Endodermal cell (in vitro differentiated cells): ENCODE data around the gene PRDM16. TPM values are rescaled to one million over a fixed set of nuclear protein-coding genes. Genes with fewer than 3 reads are reported as not detected.

Experiments used
- DNase-seq: peaks from one replicate; pipeline ENCODE4 v3.0.0-alpha.2; 2017
- H3K27ac ChIP-seq: 2 replicates; pipeline ENCODE4 v1.5.1; 2013; ENCODE audit warnings: mild to moderate bottlenecking, low read depth, low read length, moderate library complexity
- H3K27me3 ChIP-seq: 2 replicates; pipeline ENCODE4 v1.6.1; 2013; ENCODE audit warnings: mild to moderate bottlenecking, low read length, moderate library complexity; ENCODE audit not compliant: insufficient read depth, control insufficient read depth, poor library complexity, severe bottlenecking
- H3K36me3 ChIP-seq: 2 replicates; pipeline ENCODE4 v1.7.0; 2013; ENCODE audit warnings: mild to moderate bottlenecking, low read length, moderate library complexity; ENCODE audit not compliant: control insufficient read depth, insufficient read depth
- H3K4me1 ChIP-seq: one replicate; pipeline ENCODE4 v1.7.0; 2013; ENCODE audit warnings: low read length; ENCODE audit not compliant: control insufficient read depth, insufficient read depth
- H3K4me3 ChIP-seq: 2 replicates; pipeline ENCODE4 v1.5.1; 2013; ENCODE audit warnings: mild to moderate bottlenecking, low read length, moderate library complexity
- H3K9ac ChIP-seq: 2 replicates; pipeline ENCODE4 v1.6.1; 2013; ENCODE audit warnings: mild to moderate bottlenecking, low read length, moderate library complexity; ENCODE audit not compliant: poor library complexity, severe bottlenecking; ENCODE audit errors: extremely low read depth
- H3K9me3 ChIP-seq: 2 replicates; pipeline ENCODE4 v1.6.1; 2013; ENCODE audit warnings: mild to moderate bottlenecking, low read length, moderate library complexity; ENCODE audit not compliant: control insufficient read depth
- H3K27ac Mint-ChIP-seq: 2 replicates; pipeline ENCODE4 v1.8.0; 2020; ENCODE audit warnings: mixed read lengths
- H3K27me3 Mint-ChIP-seq: 2 replicates; pipeline ENCODE4 v1.8.0; 2021; ENCODE audit warnings: mild to moderate bottlenecking, mixed read lengths; ENCODE audit not compliant: insufficient read depth
- H3K36me3 Mint-ChIP-seq: 2 replicates; pipeline ENCODE4 v1.8.0; 2020; ENCODE audit warnings: low read depth, mixed read lengths
- H3K4me1 Mint-ChIP-seq: 2 replicates; pipeline ENCODE4 v1.8.0; 2020; ENCODE audit warnings: mixed read lengths
- H3K4me3 Mint-ChIP-seq: 2 replicates; pipeline ENCODE4 v1.8.0; 2020; ENCODE audit warnings: mild to moderate bottlenecking, moderate library complexity, mixed read lengths
- H3K9me3 Mint-ChIP-seq: 2 replicates; pipeline ENCODE4 v1.8.0; 2020; ENCODE audit warnings: mild to moderate bottlenecking, mixed read lengths
- WGBS, 2 experiments: methylation state at CpG; one replicate each; pipeline versions ENCODE4 v1.1.5 to v1.1.7; 2013; ENCODE audit warnings: missing lambda C conversion rate in 2 of 2, mixed read lengths in 1 of 2; ENCODE audit not compliant: insufficient coverage in 1 of 2, insufficient read length in 1 of 2; 5-methylcytosine and 5-hydroxymethylcytosine counted together
- total RNA-seq, 2 donors: library from RNA; stranded (reverse); fragmentation: NEBNext Ultra II Directional in 1 of 2; extraction: Animal tissue kit (Norgen Biotek cat#: 25700) in 1 of 2; gene quantifications; 2 replicates in 1 of 2; 3 replicates in 1 of 2; pipeline ENCODE4 v1.2.1, GENCODE V29; 2021
- TF ChIP-seq, protein P1 (sequence below): fragments of 200-600 bp; sonication (generic); conservative IDR thresholded peaks from 2 replicates; pipeline ENCODE4 v1.5.0; 2021; ENCODE audit warnings: antibody characterized with exemption, mild to moderate bottlenecking

The PRDM16 gene
- total RNA-seq, 2 donors from 2014 or later: 2.1 to 4.0 TPM

DNA sequence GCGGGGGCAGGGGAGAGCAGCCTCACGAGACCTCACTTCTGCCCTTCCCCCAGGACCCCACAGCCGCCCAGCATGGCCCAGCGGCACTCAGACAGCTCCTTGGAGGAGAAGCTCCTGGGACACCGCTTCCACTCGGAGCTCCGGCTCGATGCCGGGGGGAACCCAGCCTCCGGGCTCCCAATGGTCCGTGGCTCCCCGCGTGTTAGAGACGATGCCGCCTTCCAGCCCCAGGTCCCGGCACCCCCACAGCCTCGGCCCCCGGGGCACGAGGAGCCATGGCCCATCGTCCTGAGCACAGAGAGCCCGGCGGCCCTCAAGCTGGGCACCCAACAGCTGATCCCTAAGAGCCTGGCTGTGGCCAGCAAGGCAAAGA is 394.0 kb downstream of the PRDM16 start:
- 93 to 100% methylated on average over 12 to 22 of the region's 22 CpGs for WGBS, 2 experiments
- Mint-ChIP-seq H3K9me3 (no peaks in the 10 kb centered on the region), H3K36me3 (peaks cover 34% of the 10 kb centered on the region), H3K4me3 (no peak overlapping the region), H3K4me1 (peaks cover 6% of the 10 kb centered on the region), H3K27me3 (peaks cover 1% of the 10 kb centered on the region), H3K27ac (no peak overlapping the region)
- Histone ChIP-seq H3K4me3 (no peak overlapping the region), H3K27me3 (no peaks in the 10 kb centered on the region), H3K4me1 (no peaks in the 10 kb centered on the region), H3K36me3 (peaks cover 37% of the 10 kb centered on the region), H3K9me3 (no peaks in the 10 kb centered on the region), H3K27ac (no peak overlapping the region), H3K9ac (no peak overlapping the region)
- DNase-seq: no peak
- TF ChIP-seq, protein P1, sequence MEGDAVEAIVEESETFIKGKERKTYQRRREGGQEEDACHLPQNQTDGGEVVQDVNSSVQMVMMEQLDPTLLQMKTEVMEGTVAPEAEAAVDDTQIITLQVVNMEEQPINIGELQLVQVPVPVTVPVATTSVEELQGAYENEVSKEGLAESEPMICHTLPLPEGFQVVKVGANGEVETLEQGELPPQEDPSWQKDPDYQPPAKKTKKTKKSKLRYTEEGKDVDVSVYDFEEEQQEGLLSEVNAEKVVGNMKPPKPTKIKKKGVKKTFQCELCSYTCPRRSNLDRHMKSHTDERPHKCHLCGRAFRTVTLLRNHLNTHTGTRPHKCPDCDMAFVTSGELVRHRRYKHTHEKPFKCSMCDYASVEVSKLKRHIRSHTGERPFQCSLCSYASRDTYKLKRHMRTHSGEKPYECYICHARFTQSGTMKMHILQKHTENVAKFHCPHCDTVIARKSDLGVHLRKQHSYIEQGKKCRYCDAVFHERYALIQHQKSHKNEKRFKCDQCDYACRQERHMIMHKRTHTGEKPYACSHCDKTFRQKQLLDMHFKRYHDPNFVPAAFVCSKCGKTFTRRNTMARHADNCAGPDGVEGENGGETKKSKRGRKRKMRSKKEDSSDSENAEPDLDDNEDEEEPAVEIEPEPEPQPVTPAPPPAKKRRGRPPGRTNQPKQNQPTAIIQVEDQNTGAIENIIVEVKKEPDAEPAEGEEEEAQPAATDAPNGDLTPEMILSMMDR: no peak

DNA sequence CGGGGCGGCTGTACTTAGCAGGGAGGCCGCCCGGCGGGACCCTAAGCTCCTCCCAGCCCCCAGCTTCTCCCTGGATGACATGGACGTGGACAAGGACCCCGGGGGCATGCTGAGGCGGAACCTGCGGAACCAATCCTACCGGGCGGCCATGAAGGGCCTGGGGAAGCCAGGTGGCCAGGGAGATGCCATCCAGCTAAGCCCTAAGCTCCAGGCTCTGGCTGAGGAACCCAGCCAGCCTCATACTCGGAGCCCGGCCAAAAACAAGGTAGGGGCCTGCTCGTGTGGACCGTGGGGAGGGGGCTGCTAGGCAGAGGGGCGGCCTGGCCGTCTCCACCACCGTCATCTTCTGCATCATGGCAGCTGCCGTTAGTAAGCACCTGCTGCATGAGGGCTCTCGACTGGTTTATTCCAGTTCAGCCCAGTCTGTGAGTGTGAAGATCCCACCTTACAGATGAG is 394.4 kb downstream of the PRDM16 start:
- Histone ChIP-seq H3K4me1 (no peaks in the 10 kb centered on the region), H3K9me3 (no peaks in the 10 kb centered on the region), H3K27ac (peak overlapping the region; percentile 11), H3K27me3 (no peaks in the 10 kb centered on the region), H3K36me3 (peaks cover 32% of the 10 kb centered on the region), H3K9ac (no peak overlapping the region), H3K4me3 (no peak overlapping the region)
- WGBS, 2 experiments: 93 to 96% methylated on average over 12 to 20 of the region's 20 CpGs
- Mint-ChIP-seq H3K27ac (no peak overlapping the region), H3K27me3 (peaks cover 1% of the 10 kb centered on the region), H3K9me3 (no peaks in the 10 kb centered on the region), H3K4me3 (no peak overlapping the region), H3K4me1 (peaks cover 6% of the 10 kb centered on the region), H3K36me3 (peaks cover 33% of the 10 kb centered on the region)
- TF ChIP-seq, protein P1: no peak
- DNase-seq: no peak

DNA sequence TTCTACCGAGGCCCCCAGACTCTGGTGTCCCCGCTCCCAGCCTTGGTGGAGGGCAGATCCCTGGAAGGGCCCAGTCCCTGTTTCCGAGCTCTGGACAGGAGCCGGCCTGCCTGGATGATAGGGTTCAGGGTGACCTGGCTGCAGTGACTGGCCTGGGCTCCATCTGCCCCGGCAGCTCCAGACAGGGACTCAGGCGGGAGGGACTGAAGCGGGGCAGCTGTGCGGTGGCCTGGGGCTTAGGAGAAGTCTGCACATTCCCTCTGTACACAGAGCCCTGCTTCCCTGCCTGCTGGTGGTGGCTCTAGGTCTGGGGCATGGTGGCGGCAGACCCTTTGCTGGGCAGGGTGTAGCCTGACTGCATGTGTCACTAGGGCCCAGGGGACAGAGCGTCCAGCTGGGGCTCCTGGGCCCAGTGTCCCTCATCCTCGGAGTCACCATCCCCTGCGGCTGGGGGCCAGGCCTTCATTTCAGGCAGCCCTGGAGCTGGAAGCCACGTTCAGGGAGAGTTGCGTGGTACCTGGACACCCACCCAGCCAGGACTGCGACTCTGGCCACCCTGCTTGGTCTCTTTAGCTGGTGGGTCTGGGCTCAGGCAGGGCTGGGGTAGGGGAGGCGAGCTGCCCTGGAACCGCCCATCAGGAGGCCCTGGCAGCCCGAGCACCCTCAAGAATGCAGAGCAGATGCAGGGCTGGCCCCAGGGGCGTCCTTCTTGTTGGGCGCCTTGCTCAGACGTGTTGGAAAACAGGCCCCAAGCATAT is 395.1 kb downstream of the PRDM16 start:
- TF ChIP-seq, protein P1: no peak

More for the DNA sequence above, 395.1 kb downstream of the PRDM16 start:
- Histone ChIP-seq H3K27me3 (no peaks in the 10 kb centered on the region), H3K27ac (peak overlapping the region; percentile 11), H3K36me3 (peaks cover 26% of the 10 kb centered on the region), H3K4me1 (no peaks in the 10 kb centered on the region), H3K9me3 (no peaks in the 10 kb centered on the region), H3K4me3 (no peak overlapping the region), H3K9ac (no peak overlapping the region)
- Mint-ChIP-seq H3K27ac (no peak overlapping the region), H3K36me3 (peaks cover 30% of the 10 kb centered on the region), H3K4me3 (no peak overlapping the region), H3K4me1 (peaks cover 4% of the 10 kb centered on the region), H3K9me3 (no peaks in the 10 kb centered on the region), H3K27me3 (peaks cover 1% of the 10 kb centered on the region)
- no peak for DNase-seq
- WGBS, 2 experiments: 93 to 96% methylated on average over 13 to 21 of the region's 21 CpGs
